GM23338 (cell line): Measurements from ENCODE around the gene RAB11FIP3.

Source experiments
- CREB1 ChIP-seq: fragments of 250-450 bp; sonication (Bioruptor Pico); IDR thresholded peaks from 2 replicates; pipeline ENCODE4 v1.5.0; 2020; ENCODE audit warnings: low read depth, mild to moderate bottlenecking, moderate library complexity
- EZH2 ChIP-seq: fragments of 200-600 bp; sonication (generic); IDR thresholded peaks from one replicate; pipeline ENCODE4 v1.8.0; 2017; ENCODE audit warnings: antibody characterized with exemption, mild to moderate bottlenecking, low read depth; ENCODE audit not compliant: unreplicated experiment
- EZH2phosphoT487 ChIP-seq: fragments of 200-600 bp; sonication (generic); IDR thresholded peaks from one replicate; pipeline ENCODE4 v1.8.1; 2018; ENCODE audit warnings: antibody characterized with exemption; ENCODE audit not compliant: unreplicated experiment
- JUNB ChIP-seq: IDR thresholded peaks from one replicate; pipeline ENCODE4 v1.6.1; 2016; ENCODE audit warnings: antibody characterized with exemption; ENCODE audit not compliant: unreplicated experiment
- NANOG ChIP-seq: IDR thresholded peaks from 2 replicates; pipeline ENCODE4 v1.6.1; 2016; ENCODE audit warnings: antibody characterized with exemption, borderline replicate concordance
- POLR2AphosphoS5 ChIP-seq: IDR thresholded peaks from 2 replicates; pipeline ENCODE4 v1.6.1; 2016; ENCODE audit warnings: antibody characterized with exemption, low read depth
- STAT1 ChIP-seq: IDR thresholded peaks from one replicate; pipeline ENCODE4 v1.6.1; 2016; ENCODE audit warnings: antibody characterized with exemption; ENCODE audit not compliant: unreplicated experiment
- ZNF114 ChIP-seq: fragments of 250-450 bp; sonication (Bioruptor Pico); IDR thresholded peaks from 2 replicates; pipeline ENCODE4 v1.5.0; 2020; ENCODE audit warnings: mild to moderate bottlenecking, moderate library complexity
- TF ChIP-seq, protein P1 (sequence below), 2 experiments: fragments of 200-600 bp in 1 of 2; sonication (generic) in 1 of 2; conservative IDR thresholded peaks; 2 replicates each; pipeline versions ENCODE4 v1.5.1 to v1.6.1; 2016 to 2017; ENCODE audit warnings: antibody characterized with exemption in 2 of 2, low read depth in 2 of 2, mild to moderate bottlenecking in 2 of 2, moderate library complexity in 1 of 2
- TF ChIP-seq, protein P2 (sequence below): IDR thresholded peaks from one replicate; pipeline ENCODE4 v1.6.1; 2018; ENCODE audit warnings: antibody characterized with exemption; ENCODE audit not compliant: unreplicated experiment

DNA sequence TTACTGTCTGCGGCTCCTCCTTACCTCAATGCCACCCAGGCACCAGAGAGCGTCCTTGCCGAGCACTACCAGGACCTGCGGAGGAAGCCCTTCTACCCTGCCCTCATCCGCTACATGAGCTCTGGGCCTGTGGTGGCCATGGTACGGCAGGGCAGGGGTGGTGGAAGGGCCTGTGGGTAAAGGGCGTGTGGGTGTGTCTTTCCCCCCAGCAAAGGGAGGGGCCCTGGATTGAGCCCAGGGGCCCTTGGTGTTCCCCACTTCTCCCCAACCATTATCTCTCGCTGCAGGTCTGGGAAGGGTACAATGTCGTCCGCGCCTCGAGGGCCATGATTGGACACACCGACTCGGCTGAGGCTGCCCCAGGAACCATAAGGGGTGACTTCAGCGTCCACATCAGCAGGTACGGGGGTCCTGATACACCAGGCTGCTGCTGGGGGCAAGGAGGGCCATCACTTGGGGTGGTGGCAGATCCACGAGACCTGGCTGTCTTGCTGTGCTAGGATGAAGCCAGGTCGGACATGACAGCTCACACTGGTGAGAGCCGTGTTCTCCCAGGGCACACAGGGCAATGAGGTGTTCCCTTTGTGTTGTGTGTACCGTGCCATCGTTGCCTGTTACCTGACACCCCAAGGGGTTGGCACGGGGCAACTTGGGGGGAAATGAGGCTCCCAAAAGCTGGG lies 26.0 kb upstream of the RAB11FIP3 start:
- TF ChIP-seq, protein P1, sequence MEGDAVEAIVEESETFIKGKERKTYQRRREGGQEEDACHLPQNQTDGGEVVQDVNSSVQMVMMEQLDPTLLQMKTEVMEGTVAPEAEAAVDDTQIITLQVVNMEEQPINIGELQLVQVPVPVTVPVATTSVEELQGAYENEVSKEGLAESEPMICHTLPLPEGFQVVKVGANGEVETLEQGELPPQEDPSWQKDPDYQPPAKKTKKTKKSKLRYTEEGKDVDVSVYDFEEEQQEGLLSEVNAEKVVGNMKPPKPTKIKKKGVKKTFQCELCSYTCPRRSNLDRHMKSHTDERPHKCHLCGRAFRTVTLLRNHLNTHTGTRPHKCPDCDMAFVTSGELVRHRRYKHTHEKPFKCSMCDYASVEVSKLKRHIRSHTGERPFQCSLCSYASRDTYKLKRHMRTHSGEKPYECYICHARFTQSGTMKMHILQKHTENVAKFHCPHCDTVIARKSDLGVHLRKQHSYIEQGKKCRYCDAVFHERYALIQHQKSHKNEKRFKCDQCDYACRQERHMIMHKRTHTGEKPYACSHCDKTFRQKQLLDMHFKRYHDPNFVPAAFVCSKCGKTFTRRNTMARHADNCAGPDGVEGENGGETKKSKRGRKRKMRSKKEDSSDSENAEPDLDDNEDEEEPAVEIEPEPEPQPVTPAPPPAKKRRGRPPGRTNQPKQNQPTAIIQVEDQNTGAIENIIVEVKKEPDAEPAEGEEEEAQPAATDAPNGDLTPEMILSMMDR (conservative IDR thresholded peaks at IDR 0.05; ENCODE audit: low read depth in 2 of 2) = no peak
- no peak for TF ChIP-seq EZH2phosphoT487
- TF ChIP-seq, protein P2, sequence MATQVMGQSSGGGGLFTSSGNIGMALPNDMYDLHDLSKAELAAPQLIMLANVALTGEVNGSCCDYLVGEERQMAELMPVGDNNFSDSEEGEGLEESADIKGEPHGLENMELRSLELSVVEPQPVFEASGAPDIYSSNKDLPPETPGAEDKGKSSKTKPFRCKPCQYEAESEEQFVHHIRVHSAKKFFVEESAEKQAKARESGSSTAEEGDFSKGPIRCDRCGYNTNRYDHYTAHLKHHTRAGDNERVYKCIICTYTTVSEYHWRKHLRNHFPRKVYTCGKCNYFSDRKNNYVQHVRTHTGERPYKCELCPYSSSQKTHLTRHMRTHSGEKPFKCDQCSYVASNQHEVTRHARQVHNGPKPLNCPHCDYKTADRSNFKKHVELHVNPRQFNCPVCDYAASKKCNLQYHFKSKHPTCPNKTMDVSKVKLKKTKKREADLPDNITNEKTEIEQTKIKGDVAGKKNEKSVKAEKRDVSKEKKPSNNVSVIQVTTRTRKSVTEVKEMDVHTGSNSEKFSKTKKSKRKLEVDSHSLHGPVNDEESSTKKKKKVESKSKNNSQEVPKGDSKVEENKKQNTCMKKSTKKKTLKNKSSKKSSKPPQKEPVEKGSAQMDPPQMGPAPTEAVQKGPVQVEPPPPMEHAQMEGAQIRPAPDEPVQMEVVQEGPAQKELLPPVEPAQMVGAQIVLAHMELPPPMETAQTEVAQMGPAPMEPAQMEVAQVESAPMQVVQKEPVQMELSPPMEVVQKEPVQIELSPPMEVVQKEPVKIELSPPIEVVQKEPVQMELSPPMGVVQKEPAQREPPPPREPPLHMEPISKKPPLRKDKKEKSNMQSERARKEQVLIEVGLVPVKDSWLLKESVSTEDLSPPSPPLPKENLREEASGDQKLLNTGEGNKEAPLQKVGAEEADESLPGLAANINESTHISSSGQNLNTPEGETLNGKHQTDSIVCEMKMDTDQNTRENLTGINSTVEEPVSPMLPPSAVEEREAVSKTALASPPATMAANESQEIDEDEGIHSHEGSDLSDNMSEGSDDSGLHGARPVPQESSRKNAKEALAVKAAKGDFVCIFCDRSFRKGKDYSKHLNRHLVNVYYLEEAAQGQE = no peak
- TF ChIP-seq POLR2AphosphoS5 = no peak
- no peak for TF ChIP-seq JUNB
- no peak for TF ChIP-seq EZH2
- no peak for TF ChIP-seq CREB1 (CRISPR knock-in tag)
- TF ChIP-seq NANOG = no peak
- no peak for TF ChIP-seq STAT1
- no peak for TF ChIP-seq ZNF114 (CRISPR knock-in tag)
